Smooth muscle cell (in vitro differentiated cells): ENCODE results near the gene CABLES1. TPM values are rescaled to one million over a fixed set of nuclear protein-coding genes. Genes with fewer than 3 reads are reported as not detected.

Experiments
- DNase-seq: peaks from one replicate; lab custom pipeline; 2025; ENCODE audit not compliant: unreplicated experiment; lab: John Stamatoyannopoulos, UW
- H2AFZ ChIP-seq: fragments of 200-600 bp; sonication (generic); 2 replicates; pipeline ENCODE4 v1.6.0; 2016; ENCODE audit warnings: antibody characterized with exemption, low read depth, mild to moderate bottlenecking
- H3F3A ChIP-seq: fragments of 200-600 bp; sonication (generic); 2 replicates; pipeline ENCODE4 v1.6.0; 2017; ENCODE audit warnings: antibody characterized with exemption, low read depth
- H3K27ac ChIP-seq: fragments of 200-600 bp; sonication (generic); 2 replicates; pipeline ENCODE4 v1.5.1; 2016; ENCODE audit warnings: low read depth, mild to moderate bottlenecking
- H3K27me3 ChIP-seq: fragments of 200-600 bp; sonication (generic); 2 replicates; pipeline ENCODE4 v1.6.1; 2016; ENCODE audit warnings: low read depth, mild to moderate bottlenecking
- H3K36me3 ChIP-seq: fragments of 200-600 bp; sonication (generic); 2 replicates; pipeline ENCODE4 v1.5.1; 2016; ENCODE audit warnings: low read depth
- H3K4me1 ChIP-seq: fragments of 200-600 bp; sonication (generic); 2 replicates; pipeline ENCODE4 v1.5.1; 2016; ENCODE audit warnings: low read depth
- H3K4me2 ChIP-seq: fragments of 200-600 bp; sonication (generic); 2 replicates; pipeline ENCODE4 v1.6.0; 2016; ENCODE audit warnings: mild to moderate bottlenecking
- H3K4me3 ChIP-seq: fragments of 200-600 bp; sonication (generic); 2 replicates; pipeline ENCODE4 v1.5.1; 2016; ENCODE audit warnings: mild to moderate bottlenecking
- H3K79me2 ChIP-seq: fragments of 200-600 bp; sonication (generic); 2 replicates; pipeline ENCODE4 v1.6.0; 2016; ENCODE audit warnings: low read depth, mild to moderate bottlenecking
- H3K9ac ChIP-seq: fragments of 200-600 bp; sonication (generic); 2 replicates; pipeline ENCODE4 v1.6.0; 2016; ENCODE audit warnings: low read depth
- H3K9me3 ChIP-seq: fragments of 200-600 bp; sonication (generic); replicated peaks from 2 replicates; pipeline ENCODE4 v1.5.1; 2016; ENCODE audit warnings: low read depth
- H4K20me1 ChIP-seq: fragments of 200-600 bp; sonication (generic); 2 replicates; pipeline ENCODE4 v1.6.0; 2016; ENCODE audit warnings: low read depth
- WGBS: methylation state at CpG from one replicate; pipeline ENCODE4 v1.1.7; 2016; ENCODE audit warnings: low lambda C conversion rate; 5-methylcytosine and 5-hydroxymethylcytosine counted together
- polyA plus RNA-seq: library from polyadenylated mRNA; unstranded; fragments of >200 nt; fragmentation: Nextera tagmentation; extraction: Ambion mirVana; gene quantifications from 2 replicates; pipeline ENCODE4 v1.2.1, GENCODE V29; 2016
- total RNA-seq: library from RNA; depleted of rRNA; stranded (reverse); fragments of >200 nt; gene quantifications from 2 replicates; pipeline ENCODE4 v1.2.3, GENCODE V29; 2014
- TF ChIP-seq, protein P1 (sequence below): fragments of 200-600 bp; sonication (generic); IDR thresholded peaks from 2 replicates; pipeline ENCODE4 v1.5.1; 2017; ENCODE audit warnings: borderline replicate concordance, mild to moderate bottlenecking, antibody characterized with exemption; ENCODE audit not compliant: insufficient read depth, poor library complexity, severe bottlenecking

Gene CABLES1
- total and polyA plus RNA-seq, 2 experiments from 2014 or later, result 1.2 to 2.4 TPM

DNA sequence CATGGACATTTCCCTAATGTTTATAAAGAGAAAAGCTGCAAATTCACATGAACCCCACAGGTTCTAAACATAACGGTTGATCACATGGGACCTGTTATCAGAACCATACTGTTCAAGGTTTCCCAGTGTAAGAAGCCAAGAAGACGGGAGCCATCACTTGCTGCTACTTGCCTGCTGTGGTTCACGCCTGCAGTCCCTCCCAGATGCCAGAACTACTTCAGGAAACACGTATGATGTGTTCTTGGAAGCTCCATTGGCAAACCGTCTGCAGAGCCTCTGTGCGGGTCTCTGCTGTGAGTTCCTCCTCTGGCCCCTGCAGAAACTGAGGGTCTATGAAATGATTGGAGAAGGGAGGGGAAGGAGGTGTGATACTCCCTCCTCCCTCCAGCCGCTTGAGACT is 75.2 kb downstream of the CABLES1 start:
- Histone ChIP-seq H3K36me3 (no peaks in the 10 kb centered on the region), H3K79me2 (no peaks in the 10 kb centered on the region), H3K4me3 (no peak overlapping the region), H3K4me1 (no peaks in the 10 kb centered on the region), H3K4me2 (no peak overlapping the region), H2AFZ (no peak overlapping the region), H3K9ac (no peak overlapping the region), H3K9me3 (no peaks in the 10 kb centered on the region), H3F3A (no peaks in the 10 kb centered on the region), H3K27me3 (no peaks in the 10 kb centered on the region), H3K27ac (no peak overlapping the region), H4K20me1 (no peaks in the 10 kb centered on the region)
- WGBS, result 96% methylated on average over 7 of the region's 7 CpGs
- TF ChIP-seq, protein P1, sequence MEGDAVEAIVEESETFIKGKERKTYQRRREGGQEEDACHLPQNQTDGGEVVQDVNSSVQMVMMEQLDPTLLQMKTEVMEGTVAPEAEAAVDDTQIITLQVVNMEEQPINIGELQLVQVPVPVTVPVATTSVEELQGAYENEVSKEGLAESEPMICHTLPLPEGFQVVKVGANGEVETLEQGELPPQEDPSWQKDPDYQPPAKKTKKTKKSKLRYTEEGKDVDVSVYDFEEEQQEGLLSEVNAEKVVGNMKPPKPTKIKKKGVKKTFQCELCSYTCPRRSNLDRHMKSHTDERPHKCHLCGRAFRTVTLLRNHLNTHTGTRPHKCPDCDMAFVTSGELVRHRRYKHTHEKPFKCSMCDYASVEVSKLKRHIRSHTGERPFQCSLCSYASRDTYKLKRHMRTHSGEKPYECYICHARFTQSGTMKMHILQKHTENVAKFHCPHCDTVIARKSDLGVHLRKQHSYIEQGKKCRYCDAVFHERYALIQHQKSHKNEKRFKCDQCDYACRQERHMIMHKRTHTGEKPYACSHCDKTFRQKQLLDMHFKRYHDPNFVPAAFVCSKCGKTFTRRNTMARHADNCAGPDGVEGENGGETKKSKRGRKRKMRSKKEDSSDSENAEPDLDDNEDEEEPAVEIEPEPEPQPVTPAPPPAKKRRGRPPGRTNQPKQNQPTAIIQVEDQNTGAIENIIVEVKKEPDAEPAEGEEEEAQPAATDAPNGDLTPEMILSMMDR, result no peak
- no peak for DNase-seq

DNA sequence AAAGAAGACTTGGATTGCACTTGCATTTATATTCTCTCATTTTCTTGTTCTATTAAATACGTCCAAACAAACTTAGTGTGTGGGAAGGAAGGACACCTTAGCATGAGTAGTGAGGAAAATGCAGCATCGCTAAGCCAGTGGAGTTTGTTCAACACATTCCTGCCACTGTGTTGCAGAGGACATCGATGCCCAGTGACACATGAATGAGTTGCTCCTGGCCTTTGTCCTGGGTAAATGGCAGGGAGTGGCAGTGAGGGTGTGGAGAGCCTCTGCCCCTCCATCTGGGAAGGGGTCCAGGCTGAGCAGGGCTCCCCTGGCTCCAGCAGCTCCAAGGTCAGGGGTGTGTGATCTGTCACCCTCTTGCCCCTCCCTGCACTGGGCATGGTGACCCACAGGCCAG is 75.9 kb downstream of the CABLES1 start:
- no peak for DNase-seq
- Histone ChIP-seq H3K36me3 (no peaks in the 10 kb centered on the region), H3K9ac (no peak overlapping the region), H3K27ac (no peak overlapping the region), H3K27me3 (no peaks in the 10 kb centered on the region), H3F3A (no peaks in the 10 kb centered on the region), H3K79me2 (no peaks in the 10 kb centered on the region), H3K4me2 (no peak overlapping the region), H4K20me1 (no peaks in the 10 kb centered on the region), H3K9me3 (no peaks in the 10 kb centered on the region), H3K4me3 (no peak overlapping the region), H3K4me1 (no peaks in the 10 kb centered on the region), H2AFZ (no peak overlapping the region)
- TF ChIP-seq, protein P1, result no peak
- 94% methylated on average over 3 of the region's 3 CpGs for WGBS

DNA sequence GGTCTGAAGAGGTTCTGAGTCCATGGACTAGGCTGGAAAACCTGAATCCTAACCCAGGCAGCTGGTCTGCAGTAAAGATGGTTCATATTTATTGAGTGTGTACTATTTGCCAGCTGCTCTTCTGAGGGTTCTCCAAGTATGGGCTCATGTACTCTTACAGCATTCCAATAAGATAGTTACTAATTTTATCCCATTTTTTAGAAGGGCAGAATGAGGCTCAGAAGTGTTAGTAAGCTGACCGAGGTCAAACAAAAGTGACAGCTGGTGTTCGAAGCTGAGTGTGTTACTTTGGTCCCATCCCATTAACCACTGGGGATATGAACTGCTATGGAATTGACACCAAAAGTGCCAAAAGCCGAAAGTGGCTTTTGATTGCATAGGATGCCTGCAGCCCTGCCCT is 76.9 kb downstream of the CABLES1 start:
- no peaks in the 10 kb centered on the region for H3K27me3 ChIP-seq
- 97% methylated on average over 3 of the region's 3 CpGs for WGBS
- H3F3A ChIP-seq, result no peaks in the 10 kb centered on the region
- H2AFZ ChIP-seq, result no peak overlapping the region
- no peaks in the 10 kb centered on the region for H3K79me2 ChIP-seq
- H3K27ac ChIP-seq, result no peak overlapping the region
- H3K4me2 ChIP-seq, result no peak overlapping the region
- no peaks in the 10 kb centered on the region for H3K36me3 ChIP-seq
- H3K9ac ChIP-seq, result no peak overlapping the region
- no peaks in the 10 kb centered on the region for H4K20me1 ChIP-seq
- no peak for DNase-seq
- H3K4me1 ChIP-seq, result no peaks in the 10 kb centered on the region
- H3K4me3 ChIP-seq, result no peak overlapping the region
- TF ChIP-seq, protein P1, result no peak
- no peaks in the 10 kb centered on the region for H3K9me3 ChIP-seq

DNA sequence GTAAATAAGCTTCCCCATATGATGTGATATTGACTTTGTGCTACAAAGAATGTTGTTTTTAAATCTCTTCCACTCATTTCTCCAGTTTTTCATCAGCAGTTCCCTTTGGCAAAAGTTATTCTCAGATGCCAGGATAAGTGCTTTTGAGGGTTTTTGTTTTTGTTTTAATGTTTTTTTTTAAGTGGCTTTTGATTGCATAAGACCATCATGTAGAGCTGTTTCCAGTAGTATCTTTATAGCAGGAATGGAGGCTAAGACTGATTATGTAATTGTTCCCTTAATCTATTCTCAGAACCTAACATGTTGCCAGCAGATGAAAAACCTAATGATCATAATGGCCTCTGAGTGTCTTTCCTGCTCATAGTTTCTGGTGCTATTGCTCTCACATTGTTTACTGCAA is 77.9 kb downstream of the CABLES1 start:
- H3K4me3 ChIP-seq, result no peak overlapping the region

More for the DNA sequence above, 77.9 kb downstream of the CABLES1 start:
- Histone ChIP-seq H4K20me1 (no peaks in the 10 kb centered on the region), H3K9ac (no peak overlapping the region), H3K27ac (no peak overlapping the region), H3K4me1 (no peaks in the 10 kb centered on the region), H3K79me2 (no peaks in the 10 kb centered on the region), H3K36me3 (no peaks in the 10 kb centered on the region), H3K27me3 (no peaks in the 10 kb centered on the region), H3F3A (no peaks in the 10 kb centered on the region), H2AFZ (no peak overlapping the region), H3K9me3 (no peaks in the 10 kb centered on the region), H3K4me2 (no peak overlapping the region)
- DNase-seq, result no peak
- TF ChIP-seq, protein P1, result no peak
